H1 (cell line): ENCODE results near the gene CBY1. TPM values are rescaled to one million over a fixed set of nuclear protein-coding genes. Genes with fewer than 3 reads are reported as not detected.

Experiments used
- CTCF ChIA-PET: fragments of 300-600 bp; sonication (Branson Sonifier 250); formaldehyde crosslinking; loops from one replicate; lab custom pipeline; 2021; ENCODE audit not compliant: partially characterized antibody; lab: Charles Lee
- POLR2A ChIA-PET: fragments of 300-600 bp; sonication (Branson Sonifier 250); formaldehyde crosslinking; loops from one replicate; lab custom pipeline; 2021; ENCODE audit warnings: inconsistent platforms; ENCODE audit not compliant: partially characterized antibody; lab: Charles Lee
- DNase-seq, 2 experiments: peaks; one replicate each; pipeline versions ENCODE4 v3.0.0 to v3.0.0-alpha.2; 2010 to 2022; ENCODE audit warnings: low spot score in 2 of 2, low read depth in 1 of 2, mixed read lengths in 1 of 2
- FAIRE-seq: peaks from 2 replicates; lab custom pipeline; 2011; peaks lifted over from hg19 to GRCh38; lab: Jason Lieb, UNC
- H2AFZ ChIP-seq: 2 replicates; pipeline ENCODE4 v1.8.1; 2012; ENCODE audit warnings: low read length, inconsistent platforms
- H2AK5ac ChIP-seq: 2 replicates; pipeline ENCODE4 v1.6.1; 2013; ENCODE audit warnings: low read depth, low read length
- H2BK120ac ChIP-seq: replicated peaks from 2 replicates; pipeline ENCODE3; 2013; ENCODE audit warnings: low read depth, low read length, inconsistent platforms
- H2BK12ac ChIP-seq: 2 replicates; pipeline ENCODE4 v1.6.1; 2013; ENCODE audit warnings: low read depth, low read length
- H2BK15ac ChIP-seq: 2 replicates; pipeline ENCODE4 v1.6.1; 2013; ENCODE audit warnings: low read length
- H2BK20ac ChIP-seq: 2 replicates; pipeline ENCODE4 v1.6.1; 2013; ENCODE audit warnings: low read length
- H2BK5ac ChIP-seq: 2 replicates; pipeline ENCODE4 v1.6.1; 2013; ENCODE audit warnings: low read depth, low read length
- H3K14ac ChIP-seq: 2 replicates; pipeline ENCODE4 v1.6.1; 2013; ENCODE audit warnings: inconsistent platforms; ENCODE audit not compliant: insufficient read length
- H3K18ac ChIP-seq: 2 replicates; pipeline ENCODE4 v1.6.1; 2013; ENCODE audit warnings: low read length; ENCODE audit errors: extremely low read depth
- H3K23ac ChIP-seq: 2 replicates; pipeline ENCODE4 v1.6.1; 2013; ENCODE audit warnings: inconsistent platforms; ENCODE audit not compliant: insufficient read length
- H3K23me2 ChIP-seq: 2 replicates; pipeline ENCODE4 v1.6.1; 2013; ENCODE audit warnings: low read depth, low read length
- H3K27ac ChIP-seq: 2 replicates; pipeline ENCODE4 v1.6.1; 2011; ENCODE audit warnings: low read depth, low read length, inconsistent platforms
- H3K27me3 ChIP-seq, 4 experiments: replicated peaks in 1 of 4; 1 replicate in 1 of 4; 2 replicates in 3 of 4; pipeline versions ENCODE4 v1.6.1 to v1.8.1; 2011 to 2013; ENCODE audit warnings: low read length in 3 of 4, mild to moderate bottlenecking in 3 of 4, inconsistent platforms in 2 of 4, mixed read lengths in 2 of 4, moderate library complexity in 1 of 4; ENCODE audit not compliant: control insufficient read depth in 3 of 4, insufficient read depth in 3 of 4; ENCODE audit errors: extremely low read depth in 1 of 4
- H3K36me3 ChIP-seq, 4 experiments: 2 replicates each; pipeline versions ENCODE4 v1.6.1 to v1.8.1; 2011 to 2013; ENCODE audit warnings: mild to moderate bottlenecking in 4 of 4, low read length in 3 of 4, moderate library complexity in 2 of 4, control low read depth in 1 of 4, inconsistent platforms in 1 of 4; ENCODE audit not compliant: insufficient read depth in 4 of 4, control insufficient read depth in 2 of 4
- H3K4ac ChIP-seq: replicated peaks from 2 replicates; pipeline ENCODE3; 2013; ENCODE audit warnings: low read length, low read depth, mixed read lengths, inconsistent platforms; ENCODE audit not compliant: insufficient read length
- H3K4me1 ChIP-seq, 4 experiments: replicated peaks in 1 of 4; 1 replicate in 1 of 4; 2 replicates in 3 of 4; pipeline versions ENCODE4 v1.6.1 to v1.8.1; 2011 to 2013; ENCODE audit warnings: low read length in 3 of 4, inconsistent platforms in 2 of 4, mixed read lengths in 1 of 4; ENCODE audit not compliant: insufficient read depth in 4 of 4, control insufficient read depth in 3 of 4
- H3K4me2 ChIP-seq, 2 experiments: 2 replicates each; pipeline versions ENCODE4 v1.6.1 to v1.8.1; 2011 to 2013; ENCODE audit warnings: low read depth in 2 of 2, low read length in 2 of 2, control low read depth in 1 of 2, inconsistent platforms in 1 of 2, mild to moderate bottlenecking in 1 of 2; ENCODE audit not compliant: insufficient read depth in 1 of 2
- H3K4me3 ChIP-seq, 4 experiments: fragments of 200-600, 300-600 bp in 1 of 4; sonication (generic), shearing (Covaris generic), sonication (Bioruptor Twin) in 1 of 4; 2 replicates each; pipeline versions ENCODE4 v1.5.1 to v1.8.1; 2011 to 2016; ENCODE audit warnings: low read length in 4 of 4, low read depth in 3 of 4, control low read depth in 2 of 4, inconsistent platforms in 2 of 4, mild to moderate bottlenecking in 2 of 4, mixed read lengths in 1 of 4, moderate library complexity in 1 of 4; ENCODE audit not compliant: insufficient read depth in 2 of 4; ENCODE audit errors: extremely low read depth in 1 of 4
- H3K56ac ChIP-seq: replicated peaks from 2 replicates; pipeline ENCODE3; 2013; ENCODE audit warnings: low read depth, mild to moderate bottlenecking, mixed read lengths, low read length, inconsistent platforms; ENCODE audit not compliant: insufficient read length
- H3K79me1 ChIP-seq: 2 replicates; pipeline ENCODE4 v1.6.1; 2013; ENCODE audit warnings: low read depth, low read length, control low read depth
- H3K79me2 ChIP-seq, 2 experiments: 2 replicates each; pipeline versions ENCODE4 v1.6.1 to v1.8.1; 2012 to 2013; ENCODE audit warnings: low read length in 2 of 2, mild to moderate bottlenecking in 2 of 2, inconsistent platforms in 1 of 2; ENCODE audit not compliant: insufficient read depth in 2 of 2, control insufficient read depth in 1 of 2
- H3K9ac ChIP-seq, 4 experiments: replicated peaks in 1 of 4; 1 replicate in 1 of 4; 2 replicates in 3 of 4; pipeline versions ENCODE4 v1.6.1 to v1.8.1; 2011 to 2013; ENCODE audit warnings: low read depth in 3 of 4, low read length in 3 of 4, control low read depth in 2 of 4, mild to moderate bottlenecking in 2 of 4, moderate library complexity in 2 of 4, inconsistent platforms in 1 of 4; ENCODE audit errors: extremely low read depth in 1 of 4
- H3K9me3 ChIP-seq, 2 experiments: 2 replicates each; pipeline versions ENCODE4 v1.6.1 to v1.8.1; 2012 to 2013; ENCODE audit warnings: mild to moderate bottlenecking in 2 of 2, moderate library complexity in 2 of 2, control low read depth in 1 of 2, inconsistent platforms in 1 of 2, low read depth in 1 of 2, low read length in 1 of 2, mixed read lengths in 1 of 2; ENCODE audit not compliant: insufficient read depth in 2 of 2
- H4K20me1 ChIP-seq, 2 experiments: replicated peaks in 1 of 2; 2 replicates each; pipeline versions ENCODE3 to v1.8.1; 2011 to 2013; ENCODE audit warnings: inconsistent platforms in 2 of 2, low read length in 2 of 2, mild to moderate bottlenecking in 1 of 2; ENCODE audit not compliant: insufficient read depth in 2 of 2, control insufficient read depth in 1 of 2
- H4K5ac ChIP-seq: 2 replicates; pipeline ENCODE4 v1.6.1; 2013; ENCODE audit warnings: low read length, low read depth, mixed read lengths, inconsistent platforms; ENCODE audit not compliant: insufficient read length
- H4K8ac ChIP-seq: 2 replicates; pipeline ENCODE4 v1.8.0; 2013; ENCODE audit warnings: mild to moderate bottlenecking, moderate library complexity, low read length, inconsistent platforms; ENCODE audit not compliant: insufficient read depth; ENCODE audit errors: extremely low read depth
- H4K91ac ChIP-seq: replicated peaks from 2 replicates; pipeline ENCODE3; 2013; ENCODE audit warnings: low read length, mixed read lengths, inconsistent platforms; ENCODE audit not compliant: insufficient read length
- BACH1 ChIP-seq: IDR thresholded peaks from 2 replicates; pipeline ENCODE4 v1.6.1; 2012; ENCODE audit warnings: low read length, improper control_type of control experiment
- CBX5 ChIP-seq: fragments of 300-800, 300-1000 bp; sonication (generic); IDR thresholded peaks from 2 replicates; pipeline ENCODE4 v1.7.1; 2016; ENCODE audit warnings: antibody characterized with exemption, low read length, low read depth
- CTCF ChIP-seq, 3 experiments: IDR thresholded peaks; 1 replicate in 2 of 3; 2 replicates in 1 of 3; pipeline versions ENCODE4 v1.5.1 to v1.6.1; 2011; ENCODE audit warnings: low read length in 3 of 3, mild to moderate bottlenecking in 3 of 3, inconsistent platforms in 2 of 3, low read depth in 1 of 3, moderate library complexity in 1 of 3; ENCODE audit not compliant: insufficient read depth in 1 of 3; ENCODE audit errors: control extremely low read depth in 1 of 3
- GTF2F1 ChIP-seq: IDR thresholded peaks from 2 replicates; pipeline ENCODE4 v1.6.1; 2012; ENCODE audit warnings: low read depth, low read length, improper control_type of control experiment, borderline replicate concordance
- JUN ChIP-seq: IDR thresholded peaks from 2 replicates; pipeline ENCODE4 v1.6.1; 2011; ENCODE audit warnings: low read depth, mild to moderate bottlenecking, improper control_type of control experiment, low read length
- JUND ChIP-seq: IDR thresholded peaks from 2 replicates; pipeline ENCODE4 v1.6.1; 2011; ENCODE audit warnings: mild to moderate bottlenecking, improper control_type of control experiment, low read length
- RAD21 ChIP-seq, 2 experiments: IDR thresholded peaks in 1 of 2; conservative IDR thresholded peaks in 1 of 2; 2 replicates each; pipeline ENCODE4 v1.6.1; 2011; ENCODE audit warnings: low read depth in 2 of 2, low read length in 2 of 2, improper control_type of control experiment in 1 of 2, inconsistent platforms in 1 of 2, mild to moderate bottlenecking in 1 of 2, moderate library complexity in 1 of 2
- WGBS, 2 experiments: shearing (Covaris generic) in 1 of 2; methylation state at CpG; one replicate each; pipeline versions ENCODE4 v1.1.6 to v1.1.7; 2013 to 2015; ENCODE audit warnings: low lambda C conversion rate in 2 of 2, mixed read lengths in 2 of 2, inconsistent platforms in 1 of 2, low coverage in 1 of 2, missing lambda C conversion rate in 1 of 2; ENCODE audit not compliant: insufficient replicate concordance in 2 of 2, insufficient coverage in 1 of 2, insufficient read length in 1 of 2; ENCODE audit errors: extremely low coverage in 1 of 2, missing lambda C conversion rate in 1 of 2; 5-methylcytosine and 5-hydroxymethylcytosine counted together
- polyA plus RNA-seq, 7 experiments: library from polyadenylated mRNA; depleted of rRNA in 3 of 7; stranded (reverse) in 5 of 7; unstranded in 2 of 7; fragments of >200 nt in 5 of 7; fragments of 200-250 nt in 2 of 7; gene quantifications; 1 replicate in 5 of 7; 2 replicates in 1 of 7; 4 replicates in 1 of 7; pipeline versions ENCODE4 v1.2.1 to v1.2.3, GENCODE V29; 2011 to 2013; ENCODE audit warnings: missing spikeins in 2 of 7, mixed read lengths in 2 of 7
- total RNA-seq: library from RNA; stranded (reverse); fragmentation: NEBNext Ultra II Directional; extraction: Animal tissue kit (Norgen Biotek cat#: 25700); gene quantifications from 2 replicates; pipeline ENCODE4 v1.2.1, GENCODE V29; 2021

CBY1 gene
- total and polyA plus RNA-seq, 2 of the 8 experiments (the other 6 are each of a cell fraction or from before 2014, with no cell fraction given), result 23.2 to 30.2 TPM

- Histone ChIP-seq H2BK12ac (no peak overlapping the region), H3K36me3 (peaks cover 4 to 57% (median 30%) of the 10 kb centered on the region in 4 experiments; a peak in 6 of 8 replicates), H4K91ac (no peak overlapping the region), H3K79me2 (peaks cover 0 to 26% of the 10 kb centered on the region in 2 experiments; a peak in 3 of 4 replicates), H3K23ac (no peak overlapping the region), H3K9ac (no peak overlapping the region), H4K20me1 (peaks cover 3 to 18% of the 10 kb centered on the region in 2 experiments), H4K5ac (no peak overlapping the region), H2BK5ac (no peak overlapping the region), H3K56ac (no peak overlapping the region), H3K4me1 (peaks cover 0 to 3% (median under 1%) of the 10 kb centered on the region in 4 experiments; a peak in 4 of 7 replicates), H2AFZ (no peak overlapping the region), H3K18ac (no peak overlapping the region), H3K79me1 (peaks cover 13% of the 10 kb centered on the region), H2BK20ac (no peak overlapping the region), H3K4ac (no peak overlapping the region), H3K4me2 (no peak overlapping the region), H4K8ac (no peak overlapping the region), H2BK120ac (no peak overlapping the region), H3K14ac (no peak overlapping the region), H2BK15ac (no peak overlapping the region), H3K23me2 (no peaks in the 10 kb centered on the region), H3K27ac (no peak overlapping the region), H3K9me3 (no peaks in the 10 kb centered on the region), H3K27me3 (no peaks in the 10 kb centered on the region), H3K4me3 (no peak overlapping the region), H2AK5ac (no peak overlapping the region)
- FAIRE-seq (no peak), DNase-seq (no peak)
- 85% methylated on average over 6 of the region's 6 CpGs; no CpG with 5 or more reads in 1 of the 2 experiments for WGBS, 2 experiments
- TF ChIP-seq RAD21 (IDR thresholded peaks at IDR 0.05 in 1 of 2, conservative IDR thresholded peaks at IDR 0.05 in 1 of 2; ENCODE audit: low read depth in 2 of 2, low read length in 2 of 2) (peak in 1 of 2 experiments; percentile 23; a peak in 1 of 4 replicates), CBX5 (no peak), JUN (peak; percentile 42; the same call in 1 of the 2 replicates), GTF2F1 (no peak), BACH1 (peak; percentile 60; the same call in 1 of the 2 replicates), JUND (peak; percentile 92), CTCF (IDR thresholded peaks at IDR 0.05; ENCODE audit: control extremely low read depth in 1 of 3, insufficient read depth in 1 of 3, low read depth in 1 of 3, low read length in 3 of 3) (peak; percentile 24 to 68 (median 53); a peak in 3 of 4 replicates)
- CTCF ChIA-PET, result interaction anchor here (0.7 to 10.8 kb wide), 5 partner anchors 9 to 241 kb away, joined by 3 to 116 read pairs (median 3); no protein-coding TSS in a partner anchor
- POLR2A ChIA-PET, result interaction anchor here (0.8 to 5.1 kb wide), 6 partner anchors 12 to 40 kb away, joined by 3 to 39 read pairs (median 5); partner anchors contain the start of genes GTPBP1 and TOMM22
Measured at GRCh38 chr22:38718414-38718813, 62.0 kb downstream of the CBY1 start.
